Measurements from ENCODE around the gene AGBL5. TPM values are rescaled to one million over a fixed set of nuclear protein-coding genes. Genes with fewer than 3 reads are reported as not detected.

The AGBL5 gene
- polyA plus RNA-seq, 2 of the 4 experiments (the other 2 are of a cell fraction) = 25.5 to 52.7 TPM

- no peak for TF ChIP-seq RNF2 (IDR thresholded peaks at IDR 0.05; ENCODE audit: borderline replicate concordance, low read depth)
Observed at GRCh38 chr2:27080603-27080936, 29.1 kb downstream of the AGBL5 start (continued).

DNA sequence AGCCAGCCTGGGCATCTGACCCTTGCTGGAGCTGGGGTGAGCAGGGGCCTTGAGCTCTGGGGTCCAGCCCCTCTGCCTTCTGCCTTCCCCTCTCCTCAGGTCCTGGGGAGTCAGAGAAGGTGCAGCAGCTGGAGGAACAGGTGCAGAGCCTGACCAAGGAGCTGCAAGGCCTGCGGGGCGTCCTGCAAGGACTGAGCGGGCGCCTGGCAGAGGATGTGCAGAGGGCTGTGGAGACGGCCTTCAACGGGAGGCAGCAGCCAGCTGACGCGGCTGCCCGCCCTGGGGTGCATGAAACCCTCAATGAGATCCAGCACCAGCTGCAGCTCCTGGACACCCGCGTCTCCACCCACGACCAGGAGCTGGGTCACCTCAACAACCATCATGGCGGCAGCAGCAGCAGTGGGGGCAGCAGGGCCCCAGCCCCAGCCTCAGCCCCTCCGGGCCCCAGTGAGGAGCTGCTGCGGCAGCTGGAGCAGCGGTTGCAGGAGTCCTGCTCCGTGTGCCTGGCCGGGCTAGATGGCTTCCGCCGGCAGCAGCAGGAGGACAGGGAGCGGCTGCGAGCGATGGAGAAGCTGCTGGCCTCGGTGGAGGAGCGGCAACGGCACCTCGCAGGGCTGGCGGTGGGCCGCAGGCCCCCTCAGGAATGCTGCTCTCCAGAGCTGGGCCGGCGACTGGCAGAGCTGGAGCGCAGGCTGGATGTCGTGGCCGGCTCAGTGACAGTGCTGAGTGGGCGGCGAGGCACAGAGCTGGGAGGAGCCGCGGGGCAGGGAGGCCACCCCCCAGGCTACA lies 30.7 kb downstream of the AGBL5 start:
- FAIRE-seq = no peak

GRCh38 chr2:27082773-27083409 lies 31.4 kb downstream of the AGBL5 start:
- peaks cover 17% of the 10 kb centered on the region for H3K4me1 ChIP-seq
- TF ChIP-seq RNF2 (IDR thresholded peaks at IDR 0.05; ENCODE audit: borderline replicate concordance, low read depth) = no peak
- TF ChIP-seq, protein P1, sequence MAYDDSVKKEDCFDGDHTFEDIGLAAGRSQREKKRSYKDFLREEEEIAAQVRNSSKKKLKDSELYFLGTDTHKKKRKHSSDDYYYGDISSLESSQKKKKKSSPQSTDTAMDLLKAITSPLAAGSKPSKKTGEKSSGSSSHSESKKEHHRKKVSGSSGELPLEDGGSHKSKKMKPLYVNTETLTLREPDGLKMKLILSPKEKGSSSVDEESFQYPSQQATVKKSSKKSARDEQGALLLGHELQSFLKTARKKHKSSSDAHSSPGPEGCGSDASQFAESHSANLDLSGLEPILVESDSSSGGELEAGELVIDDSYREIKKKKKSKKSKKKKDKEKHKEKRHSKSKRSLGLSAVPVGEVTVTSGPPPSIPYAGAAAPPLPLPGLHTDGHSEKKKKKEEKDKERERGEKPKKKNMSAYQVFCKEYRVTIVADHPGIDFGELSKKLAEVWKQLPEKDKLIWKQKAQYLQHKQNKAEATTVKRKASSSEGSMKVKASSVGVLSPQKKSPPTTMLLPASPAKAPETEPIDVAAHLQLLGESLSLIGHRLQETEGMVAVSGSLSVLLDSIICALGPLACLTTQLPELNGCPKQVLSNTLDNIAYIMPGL (CRISPR knock-in tag; IDR thresholded peaks at IDR 0.05; ENCODE audit: borderline replicate concordance) = no peak
- no peak for TF ChIP-seq MAZ (IDR thresholded peaks at IDR 0.05; ENCODE audit: borderline replicate concordance, low read depth, low read length)
- WGBS (ENCODE audit: missing lambda C conversion rate) = 95% methylated on average over 24 of the region's 27 CpGs
- CTCF ChIA-PET = interaction anchor here (0.8 to 15.3 kb wide), 13 partner anchors 9 to 237 kb away, joined by 3 to 253 read pairs (median 15); partner anchors contain the start of genes AGBL5, OST4 and TMEM214
- FAIRE-seq (no peak), DNase-seq (ENCODE audit: low read depth in 1 of 2, low spot score in 1 of 2) (no peak), ATAC-seq (no peak)
- POLR2A ChIA-PET = interaction anchor here (0.7 to 3.3 kb wide), 3 partner anchors 12 to 237 kb away, joined by 3 to 18 read pairs (median 4); partner anchors contain the start of genes AGBL5 and OST4
- H3K4me3 ChIP-seq = no peak overlapping the region
- no peak overlapping the region for H3K27ac ChIP-seq
- H3K4me2 ChIP-seq = no peak overlapping the region
- no peaks in the 10 kb centered on the region for H3K9me3 ChIP-seq

More for the DNA sequence above, 30.7 kb downstream of the AGBL5 start:
- DNase-seq (ENCODE audit: low read depth in 1 of 2, low spot score in 1 of 2) (no peak), ATAC-seq (no peak)
- no peak overlapping the region for H3K4me3 ChIP-seq
- peak overlapping the region; percentile 69 to 83; a peak in 5 of 6 replicates for H3K27ac ChIP-seq
- TF ChIP-seq MAFK (IDR thresholded peaks at IDR 0.05; ENCODE audit: partially characterized antibody) = no peak
- TF ChIP-seq, protein P2, sequence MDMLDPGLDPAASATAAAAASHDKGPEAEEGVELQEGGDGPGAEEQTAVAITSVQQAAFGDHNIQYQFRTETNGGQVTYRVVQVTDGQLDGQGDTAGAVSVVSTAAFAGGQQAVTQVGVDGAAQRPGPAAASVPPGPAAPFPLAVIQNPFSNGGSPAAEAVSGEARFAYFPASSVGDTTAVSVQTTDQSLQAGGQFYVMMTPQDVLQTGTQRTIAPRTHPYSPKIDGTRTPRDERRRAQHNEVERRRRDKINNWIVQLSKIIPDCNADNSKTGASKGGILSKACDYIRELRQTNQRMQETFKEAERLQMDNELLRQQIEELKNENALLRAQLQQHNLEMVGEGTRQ (IDR thresholded peaks at IDR 0.05) = no peak
- TF ChIP-seq KDM5A (IDR thresholded peaks at IDR 0.05) = no peak
- TF ChIP-seq MAZ (IDR thresholded peaks at IDR 0.05; ENCODE audit: borderline replicate concordance, low read depth, low read length) = no peak
- TF ChIP-seq NPAS2 (CRISPR knock-in tag; IDR thresholded peaks at IDR 0.05; ENCODE audit: borderline replicate concordance) = no peak
- TF ChIP-seq, protein P3, sequence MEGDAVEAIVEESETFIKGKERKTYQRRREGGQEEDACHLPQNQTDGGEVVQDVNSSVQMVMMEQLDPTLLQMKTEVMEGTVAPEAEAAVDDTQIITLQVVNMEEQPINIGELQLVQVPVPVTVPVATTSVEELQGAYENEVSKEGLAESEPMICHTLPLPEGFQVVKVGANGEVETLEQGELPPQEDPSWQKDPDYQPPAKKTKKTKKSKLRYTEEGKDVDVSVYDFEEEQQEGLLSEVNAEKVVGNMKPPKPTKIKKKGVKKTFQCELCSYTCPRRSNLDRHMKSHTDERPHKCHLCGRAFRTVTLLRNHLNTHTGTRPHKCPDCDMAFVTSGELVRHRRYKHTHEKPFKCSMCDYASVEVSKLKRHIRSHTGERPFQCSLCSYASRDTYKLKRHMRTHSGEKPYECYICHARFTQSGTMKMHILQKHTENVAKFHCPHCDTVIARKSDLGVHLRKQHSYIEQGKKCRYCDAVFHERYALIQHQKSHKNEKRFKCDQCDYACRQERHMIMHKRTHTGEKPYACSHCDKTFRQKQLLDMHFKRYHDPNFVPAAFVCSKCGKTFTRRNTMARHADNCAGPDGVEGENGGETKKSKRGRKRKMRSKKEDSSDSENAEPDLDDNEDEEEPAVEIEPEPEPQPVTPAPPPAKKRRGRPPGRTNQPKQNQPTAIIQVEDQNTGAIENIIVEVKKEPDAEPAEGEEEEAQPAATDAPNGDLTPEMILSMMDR (IDR thresholded peaks at IDR 0.05) = no peak
- POLR2A ChIA-PET = interaction anchor here (0.6 to 3.3 kb wide), 5 partner anchors 9 to 236 kb away, joined by 4 to 18 read pairs (median 7); partner anchors contain the start of genes AGBL5 and OST4
- peaks cover 13% of the 10 kb centered on the region for H3K4me1 ChIP-seq
- WGBS (ENCODE audit: missing lambda C conversion rate) = 92% methylated on average over 32 of the region's 38 CpGs
- H3K9me3 ChIP-seq = no peaks in the 10 kb centered on the region
- H3K4me2 ChIP-seq = peak overlapping the region; percentile 79; the same call in 2 of the 3 replicates
- CTCF ChIA-PET = interaction anchor here (1.1 to 15.3 kb wide), 15 partner anchors 10 to 236 kb away, joined by 3 to 253 read pairs (median 5); partner anchors contain the start of genes AGBL5, OST4 and TMEM214

GRCh38 chr2:27083410-27084296 lies 32.2 kb downstream of the AGBL5 start:
- peaks cover 17% of the 10 kb centered on the region for H3K4me1 ChIP-seq
- ChIA-PET CTCF (interaction anchor here (0.8 to 15.3 kb wide), 13 partner anchors 7 to 238 kb away, joined by 3 to 253 read pairs (median 9); partner anchors contain the start of genes AGBL5, OST4 and TMEM214), POLR2A (interaction anchor here (0.7 to 3.3 kb wide), 3 partner anchors 12 to 237 kb away, joined by 3 to 18 read pairs (median 4); partner anchors contain the start of genes AGBL5 and OST4)
- no peak for ATAC-seq
- H3K9me3 ChIP-seq = no peaks in the 10 kb centered on the region
- DNase-seq (ENCODE audit: low read depth in 1 of 2, low spot score in 1 of 2) = no peak
- H3K4me2 ChIP-seq = no peak overlapping the region
- no peak for FAIRE-seq
- WGBS (ENCODE audit: missing lambda C conversion rate) = 89% methylated on average over 17 of the region's 20 CpGs
- no peak overlapping the region for H3K4me3 ChIP-seq
- H3K27ac ChIP-seq = peak overlapping the region in 1 of 2 experiments; percentile 15; a peak in 1 of 6 replicates
- TF ChIP-seq NFE2L2 (conservative IDR thresholded peaks at IDR 0.05; ENCODE audit: low read length) = no peak
- no peak for TF ChIP-seq HEYL (CRISPR knock-in tag; IDR thresholded peaks at IDR 0.05)
- no peak for TF ChIP-seq KDM5A (IDR thresholded peaks at IDR 0.05)
- no peak for TF ChIP-seq MAFK (IDR thresholded peaks at IDR 0.05; ENCODE audit: partially characterized antibody)
- TF ChIP-seq GATA3 (IDR thresholded peaks at IDR 0.05; ENCODE audit: borderline replicate concordance) = no peak
- no peak for TF ChIP-seq TFCP2L1 (CRISPR knock-in tag; IDR thresholded peaks at IDR 0.05)
- TF ChIP-seq HDAC2 (IDR thresholded peaks at IDR 0.05) = no peak
- no peak for TF ChIP-seq SMC3 (IDR thresholded peaks at IDR 0.05)
- no peak for TF ChIP-seq ELK1 (IDR thresholded peaks at IDR 0.05; ENCODE audit: low read depth, low read length)
- TF ChIP-seq SREBF2 (IDR thresholded peaks at IDR 0.05) = no peak
- no peak for TF ChIP-seq RFX5 (IDR thresholded peaks at IDR 0.05)
- TF ChIP-seq HOXB5 (CRISPR knock-in tag; IDR thresholded peaks at IDR 0.05) = no peak
- no peak for TF ChIP-seq POLR2AphosphoS2 (conservative IDR thresholded peaks at IDR 0.05; ENCODE audit: low read length)
- no peak for TF ChIP-seq ZSCAN20 (CRISPR knock-in tag; IDR thresholded peaks at IDR 0.05)
